Measurements from ENCODE around the gene SFXN5. TPM values are rescaled to one million over a fixed set of nuclear protein-coding genes. Genes with fewer than 3 reads are reported as not detected.

Gene SFXN5
- polyA plus RNA-seq, 3 donors, result 2.8 to 5.3 (median 4.5) TPM

GRCh38 chr2:72956936-72957335 lies 114.6 kb downstream of the SFXN5 start:
- WGBS, 3 donors, result 68 to 84% (median 75%) methylated on average over 3 of the region's 3 CpGs
- no peak overlapping the region for H3K27ac ChIP-seq (ENCODE audit: low read depth, low read length)

- WGBS, 3 donors, result 100% methylated on average over 2 of the region's 2 CpGs
These were observed 115.5 kb downstream of the SFXN5 start for GRCh38 chr2:72956050-72956395.

GRCh38 chr2:72955228-72956049 lies 116.1 kb downstream of the SFXN5 start:
- 71 to 80% (median 78%) methylated on average over 24 of the region's 24 CpGs for WGBS, 3 donors

More at GRCh38 chr2:72956050-72956395, 115.5 kb downstream of the SFXN5 start:
- H3K27ac ChIP-seq (ENCODE audit: low read depth, low read length), result no peak overlapping the region

GRCh38 chr2:72954376-72955227 lies 116.9 kb downstream of the SFXN5 start:
- 69 to 86% (median 69%) methylated on average over 12 of the region's 12 CpGs for WGBS, 3 donors
- H3K27ac ChIP-seq (ENCODE audit: low read depth, low read length), result no peak overlapping the region

More at GRCh38 chr2:72955228-72956049, 116.1 kb downstream of the SFXN5 start:
- H3K27ac ChIP-seq (ENCODE audit: low read depth, low read length), result no peak overlapping the region

GRCh38 chr2:72953976-72954375 lies 117.5 kb downstream of the SFXN5 start:
- no peak overlapping the region for H3K27ac ChIP-seq (ENCODE audit: low read depth, low read length)
- 62 to 93% (median 62%) methylated on average over 4 of the region's 4 CpGs for WGBS, 3 donors

- no peak overlapping the region for H3K27ac ChIP-seq (ENCODE audit: low read depth, low read length)
- 88 to 100% (median 100%) methylated on average over 1 of the region's 1 CpG for WGBS, 3 donors
These were observed 118.0 kb downstream of the SFXN5 start for GRCh38 chr2:72953528-72953927.

- WGBS, 3 donors, result 95 to 96% (median 95%) methylated on average over 14 of the region's 14 CpGs
- H3K27ac ChIP-seq (ENCODE audit: low read depth, low read length), result no peak overlapping the region
These were observed 118.6 kb downstream of the SFXN5 start for GRCh38 chr2:72952961-72953360.

- 91 to 93% (median 91%) methylated on average over 8 of the region's 8 CpGs for WGBS, 3 donors
- H3K27ac ChIP-seq (ENCODE audit: low read depth, low read length), result no peak overlapping the region
These were observed 119.2 kb downstream of the SFXN5 start for GRCh38 chr2:72952110-72952823.

- 91 to 95% (median 93%) methylated on average over 8 of the region's 8 CpGs for WGBS, 3 donors
- no peak overlapping the region for H3K27ac ChIP-seq (ENCODE audit: low read depth, low read length)
These were observed 120.0 kb downstream of the SFXN5 start for GRCh38 chr2:72951303-72952095.

GRCh38 chr2:72950558-72951255 lies 120.8 kb downstream of the SFXN5 start:
- WGBS, 3 donors, result 86 to 88% (median 87%) methylated on average over 9 to 13 of the region's 13 CpGs
- no peak overlapping the region for H3K27ac ChIP-seq (ENCODE audit: low read depth, low read length)

GRCh38 chr2:72949642-72950041 lies 121.9 kb downstream of the SFXN5 start:
- 84 to 95% (median 94%) methylated on average over 4 of the region's 4 CpGs for WGBS, 3 donors
- no peak overlapping the region for H3K27ac ChIP-seq (ENCODE audit: low read depth, low read length)

- no peak overlapping the region for H3K27ac ChIP-seq (ENCODE audit: low read depth, low read length)
- WGBS, 3 donors, result 95 to 98% (median 98%) methylated on average over 2 of the region's 2 CpGs
These were observed 122.5 kb downstream of the SFXN5 start for GRCh38 chr2:72949045-72949444.

- WGBS, 3 donors, result 93 to 96% (median 95%) methylated on average over 10 of the region's 10 CpGs
- no peak overlapping the region for H3K27ac ChIP-seq (ENCODE audit: low read depth, low read length)
These were observed 123.3 kb downstream of the SFXN5 start for GRCh38 chr2:72947952-72948830.

GRCh38 chr2:72946466-72946865 lies 125.0 kb downstream of the SFXN5 start:
- 88 to 93% (median 89%) methylated on average over 9 of the region's 9 CpGs for WGBS, 3 donors
- H3K27ac ChIP-seq (ENCODE audit: low read depth, low read length), result no peak overlapping the region

GRCh38 chr2:72945450-72946019 lies 126.0 kb downstream of the SFXN5 start:
- H3K27ac ChIP-seq (ENCODE audit: low read depth, low read length), result no peak overlapping the region
- 91 to 92% (median 92%) methylated on average over 9 of the region's 9 CpGs for WGBS, 3 donors

GRCh38 chr2:72944804-72945449 lies 126.6 kb downstream of the SFXN5 start:
- WGBS, 3 donors, result 93 to 95% (median 94%) methylated on average over 15 to 16 of the region's 16 CpGs
- H3K27ac ChIP-seq (ENCODE audit: low read depth, low read length), result no peak overlapping the region

All from adipose tissue (tissue), 3 donors.